Stimulated activated CD4-positive, alpha-beta T cell treated with anti-CD3 and anti-CD28 coated beads, Interleukin-15, amount 100 ng/mL, for 1 hour (primary cell): ENCODE measurements around the gene CELF2.
A peak's percentile ranks its signal among the peaks of the same experiment; 100 is the strongest.
"Not testable (repeated sequence)": the region's sequence is repeated elsewhere in the genome, so short reads cannot be mapped to it uniquely, and the experiment has no call there.

Experiments used
- DNase-seq, 2 donors: peaks; one replicate each; pipeline ENCODE4 v3.0.0-alpha.2; 2020; ENCODE audit warnings: low read depth in 1 of 2, low spot score in 1 of 2

CELF2 gene

GRCh38 chr10:11123892-11124291, 106.2 kb downstream of the CELF2 start:
- not testable (repeated sequence) for DNase-seq

GRCh38 chr10:11125004-11125403, 107.3 kb downstream of the CELF2 start:
- DNase-seq: no peak

GRCh38 chr10:11127017-11127416, 109.3 kb downstream of the CELF2 start:
- not testable (repeated sequence) for DNase-seq

GRCh38 chr10:11131112-11131639, 113.5 kb downstream of the CELF2 start:
- DNase-seq: no peak

GRCh38 chr10:11134411-11134810, 116.7 kb downstream of the CELF2 start:
- no peak for DNase-seq

- DNase-seq: no peak
Observed at GRCh38 chr10:11135709-11136108, 118.0 kb downstream of the CELF2 start.

- no peak for DNase-seq
Observed at GRCh38 chr10:11138314-11139033, 120.8 kb downstream of the CELF2 start.

GRCh38 chr10:11140963-11141362, 123.3 kb downstream of the CELF2 start:
- DNase-seq: no peak

GRCh38 chr10:11141571-11142091, 124.0 kb downstream of the CELF2 start:
- no peak for DNase-seq

GRCh38 chr10:11142777-11143176, 125.1 kb downstream of the CELF2 start:
- DNase-seq: no peak

- no peak for DNase-seq
Observed at GRCh38 chr10:11143242-11143641, 125.6 kb downstream of the CELF2 start.

GRCh38 chr10:11144626-11145494, 127.2 kb downstream of the CELF2 start:
- no peak for DNase-seq

GRCh38 chr10:11145495-11145855, 127.8 kb downstream of the CELF2 start:
- DNase-seq: peak; percentile 22 to 37

- DNase-seq: no peak
Observed at GRCh38 chr10:11146402-11147171, 128.9 kb downstream of the CELF2 start.

GRCh38 chr10:11147722-11148121, 130.1 kb downstream of the CELF2 start:
- DNase-seq: no peak

- no peak for DNase-seq
Observed at GRCh38 chr10:11148142-11149028, 130.7 kb downstream of the CELF2 start.

GRCh38 chr10:11149807-11150141, 132.1 kb downstream of the CELF2 start:
- no peak for DNase-seq

GRCh38 chr10:11150231-11150731, 132.6 kb downstream of the CELF2 start:
- DNase-seq: no peak

GRCh38 chr10:11150879-11151415, 133.3 kb downstream of the CELF2 start:
- DNase-seq: no peak

- DNase-seq: no peak
Observed at GRCh38 chr10:11152801-11153200, 135.1 kb downstream of the CELF2 start.
